Upper lobe of left lung (tissue), 6 donors: ENCODE measurements around the gene SORBS2. TPM values are rescaled to one million over a fixed set of nuclear protein-coding genes. Genes with fewer than 3 reads are reported as not detected.

Experiments used
- ATAC-seq, 2 donors: fragments of 200-7000 bp; cut with Tn5 transposase; one replicate each; pipeline ENCODE4 v1.9.1; 2022; ENCODE audit warnings: mild to moderate bottlenecking in 2 of 2, moderate library complexity in 2 of 2; ENCODE audit not compliant: low FRiP score in 2 of 2
- DNase-seq, 2 donors: peaks; one replicate each; pipeline ENCODE4 v3.0.0-alpha.2; 2019 to 2020
- H3K27ac ChIP-seq, 4 donors: fragments of 200-600 bp; sonication (generic); one replicate each; pipeline ENCODE4 v1.5.1; 2016 to 2019
- H3K27me3 ChIP-seq, 4 donors: fragments of 200-600 bp; sonication (generic); one replicate each; pipeline ENCODE4 v1.5.1; 2017 to 2019
- H3K36me3 ChIP-seq, 4 donors: fragments of 200-600 bp; sonication (generic); one replicate each; pipeline ENCODE4 v1.5.1; 2016 to 2019
- H3K4me1 ChIP-seq, 4 donors: fragments of 200-600 bp; sonication (generic); one replicate each; pipeline ENCODE4 v1.5.1; 2018 to 2019
- H3K4me3 ChIP-seq, 4 donors: fragments of 200-600 bp; sonication (generic); one replicate each; pipeline ENCODE4 v1.5.1; 2017 to 2019; ENCODE audit warnings: mild to moderate bottlenecking in 2 of 4, moderate library complexity in 1 of 4
- H3K9me3 ChIP-seq, 4 donors: fragments of 200-600 bp; sonication (generic); one replicate each; pipeline ENCODE4 v1.5.1; 2018 to 2019
- CTCF ChIP-seq, 6 experiments: fragments of 450-650 bp in 4 of 6; fragments of 200-600 bp in 2 of 6; sonication (generic) in 2 of 6; IDR thresholded peaks; one replicate each; pipeline ENCODE4 v1.5.1; 2016 to 2019; ENCODE audit warnings: antibody characterized with exemption in 6 of 6
- EP300 ChIP-seq, 4 donors: sonication (generic); formaldehyde crosslinking; IDR thresholded peaks; one replicate each; pipeline ENCODE4 v1.5.1; 2017; ENCODE audit warnings: antibody characterized with exemption in 4 of 4, control low read depth in 2 of 4
- POLR2A ChIP-seq, 4 donors: fragments of 450-650 bp; IDR thresholded peaks; one replicate each; pipeline ENCODE4 v1.5.1; 2016 to 2017; ENCODE audit warnings: antibody characterized with exemption in 4 of 4, mild to moderate bottlenecking in 2 of 4
- POLR2AphosphoS5 ChIP-seq, 2 donors: sonication (generic); formaldehyde crosslinking; IDR thresholded peaks; one replicate each; pipeline ENCODE4 v1.5.1; 2017; ENCODE audit warnings: antibody characterized with exemption in 2 of 2
- WGBS, 2 donors: methylation state at CpG; one replicate each; pipeline ENCODE4 v1.1.5; 2017 to 2018; 5-methylcytosine and 5-hydroxymethylcytosine counted together
- total RNA-seq, 6 donors: library from RNA; depleted of rRNA in 4 of 6; stranded (reverse); fragments of >200 nt in 4 of 6; gene quantifications; one replicate each; pipeline versions ENCODE4 v1.1.0 to v1.2.1, GENCODE V29; 2016 to 2021
- donor health status: DM: no; HTN: no; CAD: no; lungs with moderate emphysema.
- donor health status: DM: no; HTN: yes; CAD: no; lungs with severe emphysema.

The SORBS2 gene
- total RNA-seq, 6 donors from 2014 or later = 35.4 to 83.2 (median 58.1) TPM

- no peaks in the 10 kb centered on the region for H3K9me3 ChIP-seq
- no peaks in the 10 kb centered on the region for H3K36me3 ChIP-seq
- no peak for DNase-seq
- no peak for ATAC-seq
- H3K4me1 ChIP-seq = peaks cover 5 to 27% (median 20%) of the 10 kb centered on the region in 4 donors
- WGBS, 2 donors = 84 to 88% methylated on average over 6 of the region's 6 CpGs
- TF ChIP-seq POLR2A (IDR thresholded peaks at IDR 0.05) (no peak), POLR2AphosphoS5 (IDR thresholded peaks at IDR 0.05) (no peak), EP300 (IDR thresholded peaks at IDR 0.05) (no peak), CTCF (IDR thresholded peaks at IDR 0.05) (no peak)
- H3K27ac ChIP-seq = no peak overlapping the region
- no peaks in the 10 kb centered on the region for H3K27me3 ChIP-seq
- no peak overlapping the region for H3K4me3 ChIP-seq
Observed at GRCh38 chr4:185835814-185836213, 23.8 kb upstream of the SORBS2 start.

GRCh38 chr4:185835336-185835735 lies 23.3 kb upstream of the SORBS2 start:
- TF ChIP-seq CTCF (IDR thresholded peaks at IDR 0.05) (no peak), POLR2AphosphoS5 (IDR thresholded peaks at IDR 0.05) (no peak), EP300 (IDR thresholded peaks at IDR 0.05) (no peak)
- Histone ChIP-seq H3K36me3 (no peaks in the 10 kb centered on the region), H3K27me3 (no peaks in the 10 kb centered on the region), H3K4me3 (no peak overlapping the region), H3K9me3 (no peaks in the 10 kb centered on the region), H3K4me1 (peaks cover 5 to 27% (median 20%) of the 10 kb centered on the region in 4 donors), H3K27ac (no peak overlapping the region)
- DNase-seq = no peak
- 94 to 99% methylated on average over 4 of the region's 4 CpGs for WGBS, 2 donors
- no peak for ATAC-seq

- no peak for ATAC-seq
- 91 to 93% methylated on average over 6 of the region's 6 CpGs for WGBS, 2 donors
- DNase-seq = no peak
- Histone ChIP-seq H3K9me3 (no peaks in the 10 kb centered on the region), H3K27ac (no peak overlapping the region), H3K4me3 (no peak overlapping the region), H3K27me3 (no peaks in the 10 kb centered on the region), H3K4me1 (peaks cover 5 to 27% (median 20%) of the 10 kb centered on the region in 4 donors), H3K36me3 (no peaks in the 10 kb centered on the region)
- TF ChIP-seq POLR2A (IDR thresholded peaks at IDR 0.05) (no peak), EP300 (IDR thresholded peaks at IDR 0.05) (no peak), CTCF (IDR thresholded peaks at IDR 0.05) (no peak), POLR2AphosphoS5 (IDR thresholded peaks at IDR 0.05) (no peak)
Observed at GRCh38 chr4:185834778-185835177, 22.8 kb upstream of the SORBS2 start.

GRCh38 chr4:185834088-185834487 lies 22.1 kb upstream of the SORBS2 start:
- Histone ChIP-seq H3K4me3 (no peak overlapping the region), H3K27ac (no peak overlapping the region), H3K9me3 (no peaks in the 10 kb centered on the region), H3K36me3 (no peaks in the 10 kb centered on the region), H3K27me3 (no peaks in the 10 kb centered on the region), H3K4me1 (peaks cover 5 to 24% (median 17%) of the 10 kb centered on the region in 4 donors)
- WGBS, 2 donors = 74 to 77% methylated on average over 4 of the region's 4 CpGs
- no peak for DNase-seq
- TF ChIP-seq POLR2A (IDR thresholded peaks at IDR 0.05) = no peak
- TF ChIP-seq EP300 (IDR thresholded peaks at IDR 0.05) = no peak
- no peak for ATAC-seq

- Histone ChIP-seq H3K4me1 (peaks cover 0 to 17% (median 12%) of the 10 kb centered on the region in 4 donors), H3K27me3 (no peaks in the 10 kb centered on the region), H3K4me3 (no peak overlapping the region), H3K27ac (no peak overlapping the region), H3K9me3 (no peaks in the 10 kb centered on the region), H3K36me3 (no peaks in the 10 kb centered on the region)
- no peak for TF ChIP-seq CTCF (IDR thresholded peaks at IDR 0.05)
- no peak for TF ChIP-seq EP300 (IDR thresholded peaks at IDR 0.05)
- no peak for TF ChIP-seq POLR2A (IDR thresholded peaks at IDR 0.05)
- no peak for TF ChIP-seq POLR2AphosphoS5 (IDR thresholded peaks at IDR 0.05)
- no peak for DNase-seq
- peak in 1 of 2 donors; percentile 50 for ATAC-seq
Observed at GRCh38 chr4:185833055-185833598, 21.1 kb upstream of the SORBS2 start.
